Measurements from ENCODE around the gene CAMK2D. TPM values are rescaled to one million over a fixed set of nuclear protein-coding genes. Genes with fewer than 3 reads are reported as not detected.

CAMK2D gene
- total RNA-seq, 2 experiments from 2014 or later = 104 to 120 TPM

DNA sequence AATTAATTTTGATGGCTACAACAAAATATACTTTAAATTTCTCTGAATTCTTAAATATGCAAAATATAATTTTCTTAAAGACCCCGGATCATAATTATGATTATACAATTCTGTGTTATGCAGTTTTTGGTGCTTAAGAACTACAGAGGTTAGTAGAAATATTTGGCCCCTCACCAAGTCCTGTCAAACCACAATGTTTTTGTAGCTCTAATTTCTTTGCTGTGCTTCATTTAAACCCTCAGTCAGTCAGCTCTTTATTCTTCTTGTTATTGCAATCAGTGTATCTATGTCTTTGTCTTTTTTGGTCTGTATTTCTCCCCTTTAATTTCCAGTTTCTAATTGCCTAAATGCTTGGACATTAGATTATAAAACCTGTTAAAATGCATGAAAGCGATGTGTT lies 186.1 kb downstream of the CAMK2D start:
- Histone ChIP-seq H3K79me2 (ENCODE audit: insufficient read depth, low read depth, low read length) (peaks cover 73% of the 10 kb centered on the region; the same call in 1 of the 2 replicates), H4K20me1 (ENCODE audit: insufficient read depth, low read length) (no peaks in the 10 kb centered on the region), H3K27ac (ENCODE audit: low read depth, low read length, poor library complexity, severe bottlenecking) (peak overlapping the region; percentile 77), H3K9me2 (ENCODE audit: insufficient read depth, low read length) (no peaks in the 10 kb centered on the region), H3K4me3 (ENCODE audit: low read depth, low read length, poor library complexity, severe bottlenecking) (peak overlapping the region; percentile 24), H2AFZ (ENCODE audit: low read length) (no peak overlapping the region), H3K36me3 (ENCODE audit: insufficient read depth, low read length) (peaks cover 42% of the 10 kb centered on the region), H3K4me2 (ENCODE audit: low read length) (peak overlapping the region; percentile 69), H3K4me1 (ENCODE audit: insufficient read depth, low read length, poor library complexity, severe bottlenecking) (peaks cover 95% of the 10 kb centered on the region), H3K9me3 (ENCODE audit: low read length) (peaks cover 21% of the 10 kb centered on the region)
- no peak for DNase-seq (ENCODE audit: low spot score)
- CTCF ChIA-PET (ENCODE audit: unreplicated experiment) = interaction anchor here (1.6 kb wide), 1 partner anchor 16 kb away, joined by 3 read pairs; no protein-coding TSS in a partner anchor
- intact Hi-C loops (cut with micrococcal nuclease; ENCODE audit: unreplicated experiment) = no loop called here
- TF ChIP-seq, protein P1, sequence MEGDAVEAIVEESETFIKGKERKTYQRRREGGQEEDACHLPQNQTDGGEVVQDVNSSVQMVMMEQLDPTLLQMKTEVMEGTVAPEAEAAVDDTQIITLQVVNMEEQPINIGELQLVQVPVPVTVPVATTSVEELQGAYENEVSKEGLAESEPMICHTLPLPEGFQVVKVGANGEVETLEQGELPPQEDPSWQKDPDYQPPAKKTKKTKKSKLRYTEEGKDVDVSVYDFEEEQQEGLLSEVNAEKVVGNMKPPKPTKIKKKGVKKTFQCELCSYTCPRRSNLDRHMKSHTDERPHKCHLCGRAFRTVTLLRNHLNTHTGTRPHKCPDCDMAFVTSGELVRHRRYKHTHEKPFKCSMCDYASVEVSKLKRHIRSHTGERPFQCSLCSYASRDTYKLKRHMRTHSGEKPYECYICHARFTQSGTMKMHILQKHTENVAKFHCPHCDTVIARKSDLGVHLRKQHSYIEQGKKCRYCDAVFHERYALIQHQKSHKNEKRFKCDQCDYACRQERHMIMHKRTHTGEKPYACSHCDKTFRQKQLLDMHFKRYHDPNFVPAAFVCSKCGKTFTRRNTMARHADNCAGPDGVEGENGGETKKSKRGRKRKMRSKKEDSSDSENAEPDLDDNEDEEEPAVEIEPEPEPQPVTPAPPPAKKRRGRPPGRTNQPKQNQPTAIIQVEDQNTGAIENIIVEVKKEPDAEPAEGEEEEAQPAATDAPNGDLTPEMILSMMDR (conservative IDR thresholded peaks at IDR 0.05; ENCODE audit: low read length) = no peak
- no peak for TF ChIP-seq EZH2phosphoT487 (IDR thresholded peaks at IDR 0.05; ENCODE audit: borderline replicate concordance, low read depth, low read length)
- POLR2A ChIA-PET = interaction anchor here (0.7 to 11.3 kb wide), 14 partner anchors 10 to 185 kb away, joined by 3 to 159 read pairs (median 5); no protein-coding TSS in a partner anchor
- BruUV-seq (replicated peaks) = no TSS peak

DNA sequence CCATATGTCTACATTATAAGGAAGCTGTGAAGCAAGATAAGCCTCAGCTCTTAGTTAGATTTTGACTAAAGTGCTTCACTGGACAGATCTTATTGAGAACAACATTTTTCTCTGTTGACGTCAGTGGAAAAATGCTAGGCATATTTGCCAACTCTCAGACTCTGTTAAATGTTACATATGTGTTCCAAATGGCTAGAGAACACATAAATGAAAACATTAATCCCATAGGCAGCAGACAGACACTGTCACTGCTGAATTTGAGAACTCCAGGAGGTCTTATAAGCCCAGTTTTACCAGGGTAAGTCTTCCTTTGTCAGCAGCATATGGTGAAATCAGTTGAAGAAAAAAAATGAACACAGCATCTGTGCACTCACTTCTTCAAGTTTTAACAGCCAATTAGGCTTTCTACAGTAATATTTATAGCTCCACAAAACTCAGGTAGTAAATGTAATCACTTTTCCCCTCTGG lies 186.9 kb downstream of the CAMK2D start:
- H3K36me3 ChIP-seq (ENCODE audit: insufficient read depth, low read length) = peaks cover 41% of the 10 kb centered on the region
- H3K4me1 ChIP-seq (ENCODE audit: insufficient read depth, low read length, poor library complexity, severe bottlenecking) = peaks cover 95% of the 10 kb centered on the region
- H3K9me2 ChIP-seq (ENCODE audit: insufficient read depth, low read length) = no peaks in the 10 kb centered on the region
- BruUV-seq (replicated peaks) = no TSS peak
- peak overlapping the region; percentile 77 for H3K27ac ChIP-seq (ENCODE audit: low read depth, low read length, poor library complexity, severe bottlenecking)
- ChIA-PET POLR2A (interaction anchor here (0.6 to 11.3 kb wide), 13 partner anchors 9 to 932 kb away, joined by 3 to 159 read pairs (median 5); no protein-coding TSS in a partner anchor), CTCF (ENCODE audit: unreplicated experiment) (interaction anchor here (1.0 to 1.6 kb wide), 2 partner anchors 12 to 17 kb away, joined by 3 read pairs; no protein-coding TSS in a partner anchor)
- peak overlapping the region; percentile 47 for H3K4me3 ChIP-seq (ENCODE audit: low read depth, low read length, poor library complexity, severe bottlenecking)
- TF ChIP-seq, protein P1 (conservative IDR thresholded peaks at IDR 0.05; ENCODE audit: low read length) = no peak
- TF ChIP-seq EZH2phosphoT487 (IDR thresholded peaks at IDR 0.05; ENCODE audit: borderline replicate concordance, low read depth, low read length) = no peak
- peak; percentile 31 for DNase-seq (ENCODE audit: low spot score)
- H4K20me1 ChIP-seq (ENCODE audit: insufficient read depth, low read length) = no peaks in the 10 kb centered on the region
- peak overlapping the region; percentile 69 for H3K4me2 ChIP-seq (ENCODE audit: low read length)
- peaks cover 80% of the 10 kb centered on the region; the same call in 1 of the 2 replicates for H3K79me2 ChIP-seq (ENCODE audit: insufficient read depth, low read depth, low read length)
- intact Hi-C loops (cut with micrococcal nuclease; ENCODE audit: unreplicated experiment) = no loop called here
- peak overlapping the region; percentile 36; the same call in 1 of the 2 replicates for H2AFZ ChIP-seq (ENCODE audit: low read length)
- peaks cover 28% of the 10 kb centered on the region for H3K9me3 ChIP-seq (ENCODE audit: low read length)

DNA sequence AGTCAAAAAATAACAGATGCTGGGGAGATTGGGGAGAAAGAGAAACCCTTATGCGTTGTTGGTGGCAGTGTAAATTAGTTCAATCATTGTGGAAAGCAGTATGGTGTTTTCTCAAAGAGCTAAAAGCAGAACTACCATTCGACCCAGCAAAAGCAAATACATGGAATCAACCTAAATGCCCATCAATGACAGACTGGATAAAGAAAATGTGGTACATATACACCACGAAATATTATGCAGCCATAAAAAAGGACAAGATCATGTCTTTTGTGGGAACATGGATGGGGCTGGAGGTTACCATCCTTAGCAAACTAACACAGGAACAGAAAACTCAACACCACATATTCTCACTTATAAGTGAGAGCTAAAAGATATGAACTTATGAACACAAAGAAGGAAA lies 188.9 kb downstream of the CAMK2D start:
- no peak overlapping the region for H3K4me3 ChIP-seq (ENCODE audit: low read depth, low read length, poor library complexity, severe bottlenecking)
- H4K20me1 ChIP-seq (ENCODE audit: insufficient read depth, low read length) = no peaks in the 10 kb centered on the region
- H3K9me2 ChIP-seq (ENCODE audit: insufficient read depth, low read length) = no peaks in the 10 kb centered on the region
- no peak for TF ChIP-seq EZH2phosphoT487 (IDR thresholded peaks at IDR 0.05; ENCODE audit: borderline replicate concordance, low read depth, low read length)
- TF ChIP-seq, protein P1 (conservative IDR thresholded peaks at IDR 0.05; ENCODE audit: low read length) = no peak
- no TSS peak for BruUV-seq (replicated peaks)
- H3K4me2 ChIP-seq (ENCODE audit: low read length) = no peak overlapping the region
- intact Hi-C loops (cut with micrococcal nuclease; ENCODE audit: unreplicated experiment) = loop anchor here (2.0 kb wide), 1 partner anchor 16 kb away; no protein-coding TSS in a partner anchor
- peaks cover 97% of the 10 kb centered on the region; the same call in 1 of the 2 replicates for H3K79me2 ChIP-seq (ENCODE audit: insufficient read depth, low read depth, low read length)
- peaks cover 39% of the 10 kb centered on the region for H3K36me3 ChIP-seq (ENCODE audit: insufficient read depth, low read length)
- CTCF ChIA-PET (ENCODE audit: unreplicated experiment) = no interaction called here
- no peak for DNase-seq (ENCODE audit: low spot score)
- peaks cover 95% of the 10 kb centered on the region for H3K4me1 ChIP-seq (ENCODE audit: insufficient read depth, low read length, poor library complexity, severe bottlenecking)
- no peak overlapping the region for H2AFZ ChIP-seq (ENCODE audit: low read length)
- peaks cover 35% of the 10 kb centered on the region for H3K9me3 ChIP-seq (ENCODE audit: low read length)
- POLR2A ChIA-PET = interaction anchor here (0.7 to 11.1 kb wide), 9 partner anchors 7 to 188 kb away, joined by 3 to 159 read pairs (median 4); no protein-coding TSS in a partner anchor
- H3K27ac ChIP-seq (ENCODE audit: low read depth, low read length, poor library complexity, severe bottlenecking) = peak overlapping the region; percentile 77

Data from OCI-LY7 (cell line).